Glutamatergic neuron (in vitro differentiated cells): ENCODE data around the gene MAN2A2. TPM values are rescaled to one million over a fixed set of nuclear protein-coding genes. Genes with fewer than 3 reads are reported as not detected.

Experiments used
- DNase-seq: peaks from one replicate; pipeline ENCODE4 v3.0.0; 2022
- H3K27ac Mint-ChIP-seq: one replicate; pipeline ENCODE4 v1.8.0; 2020; ENCODE audit warnings: mild to moderate bottlenecking, mixed read lengths, inconsistent platforms; ENCODE audit not compliant: unreplicated experiment
- H3K27me3 Mint-ChIP-seq: one replicate; pipeline ENCODE4 v1.8.0; 2020; ENCODE audit warnings: mild to moderate bottlenecking, moderate library complexity, mixed read lengths, inconsistent platforms; ENCODE audit not compliant: unreplicated experiment
- H3K36me3 Mint-ChIP-seq: one replicate; pipeline ENCODE4 v1.8.0; 2020; ENCODE audit warnings: mild to moderate bottlenecking, mixed read lengths, inconsistent platforms; ENCODE audit not compliant: unreplicated experiment
- H3K4me1 Mint-ChIP-seq: one replicate; pipeline ENCODE4 v1.8.0; 2020; ENCODE audit warnings: mild to moderate bottlenecking, low read depth, mixed read lengths, inconsistent platforms; ENCODE audit not compliant: unreplicated experiment
- H3K4me3 Mint-ChIP-seq: one replicate; pipeline ENCODE4 v1.8.0; 2020; ENCODE audit warnings: mild to moderate bottlenecking, mixed read lengths, inconsistent platforms; ENCODE audit not compliant: unreplicated experiment
- H3K9me3 Mint-ChIP-seq: one replicate; pipeline ENCODE4 v1.8.0; 2020; ENCODE audit warnings: mild to moderate bottlenecking, moderate library complexity, mixed read lengths, inconsistent platforms; ENCODE audit not compliant: unreplicated experiment
- CTCF ChIP-seq: fragments of 200-600 bp; sonication (generic); IDR thresholded peaks from one replicate; pipeline ENCODE4 v1.5.0; 2021; ENCODE audit not compliant: partially characterized antibody, unreplicated experiment
- long read RNA-seq: library from polyadenylated mRNA; unstranded; transcript quantifications from one replicate; pipeline ENCODE4 v2.0.0, GENCODE V29; 2020; ENCODE audit not compliant: unreplicated experiment
- total RNA-seq: library from RNA; stranded (reverse); fragmentation: NEBNext Ultra II Directional; extraction: Animal tissue kit (Norgen Biotek cat#: 25700); gene quantifications from one replicate; pipeline ENCODE4 v1.2.1, GENCODE V29; 2021; ENCODE audit not compliant: unreplicated experiment

The MAN2A2 gene
- total RNA-seq: 81.8 TPM
- long read RNA-seq, transcript MAN2A2-212 (4 exons, 623 nt): major isoform, 6 of 8 reads
- long read RNA-seq, partial matches to known transcripts: 2 of 8 reads
- long read RNA-seq, other reads (novel, unspliced or antisense): 0 of 8 reads

GRCh38 chr15:90902840-90903732, at the start of gene MAN2A2:
MAN2A2 (plus strand) TSS chr15:90903302; CDS start chr15:90904208, 906 bp downstream.
- H3K36me3 Mint-ChIP-seq: peaks cover 6% of the 10 kb centered on the region
- TF ChIP-seq CTCF: no peak
- H3K27ac Mint-ChIP-seq: peak within 1 kb of the TSS; percentile 40
- peak; percentile 59 for DNase-seq
- peak within 1 kb of the TSS; percentile 89 for H3K4me3 Mint-ChIP-seq
- peaks cover 11% of the 10 kb centered on the region for H3K27me3 Mint-ChIP-seq
- H3K4me1 Mint-ChIP-seq: peaks cover 9% of the 10 kb centered on the region
- peaks cover 5% of the 10 kb centered on the region for H3K9me3 Mint-ChIP-seq

DNA sequence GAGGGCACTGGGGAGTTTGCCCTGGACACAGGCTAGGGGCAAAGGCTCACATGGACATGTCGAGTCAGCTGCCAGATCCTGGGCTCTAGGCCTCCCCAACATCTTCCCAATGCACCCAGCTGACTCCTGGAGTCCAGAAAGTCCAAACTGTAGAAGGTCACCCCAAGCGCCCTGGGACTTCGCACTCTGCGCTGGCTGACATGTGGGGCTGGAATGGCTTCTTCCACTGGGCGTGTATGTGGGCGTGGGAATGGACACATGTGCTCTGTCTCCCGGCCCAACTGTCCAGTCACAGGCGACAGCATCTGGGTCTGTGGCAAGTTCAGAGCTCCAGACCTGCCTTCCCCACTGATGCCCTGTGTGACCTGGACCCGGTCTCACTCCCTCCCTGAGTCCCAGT, 48.0 kb upstream of the MAN2A2 start:
- H3K4me1 Mint-ChIP-seq: peaks cover 5% of the 10 kb centered on the region
- H3K9me3 Mint-ChIP-seq: no peaks in the 10 kb centered on the region
- H3K36me3 Mint-ChIP-seq: no peaks in the 10 kb centered on the region
- DNase-seq: no peak
- no peak overlapping the region for H3K27ac Mint-ChIP-seq
- H3K4me3 Mint-ChIP-seq: no peak overlapping the region
- peaks cover 5% of the 10 kb centered on the region for H3K27me3 Mint-ChIP-seq
- TF ChIP-seq CTCF: no peak

- no peak for DNase-seq
- H3K4me3 Mint-ChIP-seq: no peak overlapping the region
- no peaks in the 10 kb centered on the region for H3K36me3 Mint-ChIP-seq
- no peaks in the 10 kb centered on the region for H3K9me3 Mint-ChIP-seq
- no peak overlapping the region for H3K27ac Mint-ChIP-seq
- TF ChIP-seq CTCF: no peak
- H3K4me1 Mint-ChIP-seq: peaks cover 5% of the 10 kb centered on the region
- H3K27me3 Mint-ChIP-seq: peaks cover 5% of the 10 kb centered on the region
These were observed 45.8 kb upstream of the MAN2A2 start for GRCh38 chr15:90857337-90857736.

- no peak for DNase-seq
- Mint-ChIP-seq H3K36me3 (no peaks in the 10 kb centered on the region), H3K27me3 (peaks cover 5% of the 10 kb centered on the region), H3K4me3 (no peak overlapping the region), H3K9me3 (no peaks in the 10 kb centered on the region), H3K27ac (no peak overlapping the region), H3K4me1 (peaks cover 5% of the 10 kb centered on the region)
- TF ChIP-seq CTCF: no peak
These were observed 45.1 kb upstream of the MAN2A2 start for GRCh38 chr15:90857883-90858443.
